HEK293 (cell line): ENCODE data around the gene VPS54.

ENCODE experiments used
- CTCF ChIA-PET: fragments of 350-600 bp; formaldehyde crosslinking; extraction: SDS; loops from one replicate; lab custom pipeline; 2021; ENCODE audit warnings: antibody characterized with exemption; lab: Yijun Ruan, JAX
- POLR2A ChIA-PET: fragments of 300-600 bp; formaldehyde crosslinking; extraction: SDS; loops from one replicate; lab custom pipeline; 2020; ENCODE audit warnings: antibody characterized with exemption, inconsistent platforms; lab: Yijun Ruan, JAX
- H3K27ac ChIP-seq: fragments of 200-500 bp; sonication (Bioruptor generic); 2 replicates; pipeline ENCODE4 v1.5.1; 2014; ENCODE audit warnings: low read depth, low read length, control low read depth, inconsistent platforms; ENCODE audit errors: extremely low read depth
- H3K36me3 ChIP-seq, 2 experiments: fragments of 200-500 bp in 1 of 2; sonication (Bioruptor generic) in 1 of 2; 1 replicate in 1 of 2; 2 replicates in 1 of 2; pipeline ENCODE4 v1.5.1; 2014 to 2017; ENCODE audit warnings: inconsistent platforms in 2 of 2, low read length in 2 of 2; ENCODE audit not compliant: control insufficient read depth in 2 of 2, insufficient read depth in 1 of 2
- H3K4me1 ChIP-seq: fragments of 200-500 bp; sonication (Bioruptor generic); 2 replicates; pipeline ENCODE4 v1.5.1; 2014; ENCODE audit warnings: mild to moderate bottlenecking, low read length, inconsistent platforms; ENCODE audit not compliant: control insufficient read depth, insufficient read depth
- H3K4me3 ChIP-seq: 2 replicates; pipeline ENCODE4 v1.5.1; 2011; ENCODE audit warnings: low read depth, mild to moderate bottlenecking, control low read depth, low read length, moderate library complexity
- H3K9me3 ChIP-seq: fragments of 200-500 bp; sonication (Bioruptor generic); 2 replicates; pipeline ENCODE4 v1.5.1; 2014; ENCODE audit warnings: low read depth, low read length, inconsistent platforms; ENCODE audit not compliant: control insufficient read depth, insufficient read depth
- EGR2 ChIP-seq: fragments of 450-650 bp; formaldehyde crosslinking; IDR thresholded peaks from 2 replicates; pipeline ENCODE4 v1.5.1; 2016; ENCODE audit warnings: low read depth, missing biosample characterization, missing genetic modification characterization
- GLI4 ChIP-seq: fragments of 450-650 bp; formaldehyde crosslinking; IDR thresholded peaks from 2 replicates; pipeline ENCODE4 v1.5.1; 2016; ENCODE audit warnings: missing biosample characterization, missing genetic modification characterization
- KLF7 ChIP-seq: fragments of 450-650 bp; formaldehyde crosslinking; IDR thresholded peaks from 2 replicates; pipeline ENCODE4 v1.5.1; 2016; ENCODE audit warnings: missing biosample characterization, missing genetic modification characterization, borderline replicate concordance
- OVOL3 ChIP-seq: fragments of 450-650 bp; formaldehyde crosslinking; IDR thresholded peaks from 2 replicates; pipeline ENCODE4 v1.5.1; 2016; ENCODE audit warnings: missing biosample characterization, missing genetic modification characterization
- REST ChIP-seq: fragments of 450-650 bp; formaldehyde crosslinking; IDR thresholded peaks from 2 replicates; pipeline ENCODE4 v1.5.1; 2016; ENCODE audit warnings: missing biosample characterization, missing genetic modification characterization
- SETDB1 ChIP-seq: IDR thresholded peaks from one replicate; pipeline ENCODE4 v1.6.1; 2017; ENCODE audit warnings: mild to moderate bottlenecking, low read length, moderate library complexity, mixed read lengths; ENCODE audit not compliant: insufficient read length
- SP2 ChIP-seq: fragments of 450-650 bp; formaldehyde crosslinking; IDR thresholded peaks from 2 replicates; pipeline ENCODE4 v1.5.1; 2016; ENCODE audit warnings: missing biosample characterization, missing genetic modification characterization
- ZBTB44 ChIP-seq: fragments of 450-650 bp; IDR thresholded peaks from 2 replicates; pipeline ENCODE4 v1.5.1; 2018; ENCODE audit warnings: missing biosample characterization, mild to moderate bottlenecking, missing genetic modification characterization
- ZNF112 ChIP-seq: fragments of 450-650 bp; formaldehyde crosslinking; IDR thresholded peaks from 2 replicates; pipeline ENCODE4 v1.5.0; 2017; ENCODE audit warnings: missing biosample characterization, missing genetic modification characterization
- ZNF114 ChIP-seq: fragments of 450-650 bp; formaldehyde crosslinking; IDR thresholded peaks from 2 replicates; pipeline ENCODE4 v1.5.0; 2017; ENCODE audit warnings: missing biosample characterization, missing genetic modification characterization
- ZNF16 ChIP-seq: fragments of 450-650 bp; formaldehyde crosslinking; IDR thresholded peaks from 2 replicates; pipeline ENCODE4 v1.5.1; 2016; ENCODE audit warnings: low read depth, missing biosample characterization, missing genetic modification characterization
- ZNF2 ChIP-seq: fragments of 450-650 bp; formaldehyde crosslinking; IDR thresholded peaks from 2 replicates; pipeline ENCODE4 v1.5.1; 2016; ENCODE audit warnings: missing biosample characterization, missing genetic modification characterization
- ZNF211 ChIP-seq: fragments of 450-650 bp; formaldehyde crosslinking; IDR thresholded peaks from 2 replicates; pipeline ENCODE4 v1.5.1; 2016; ENCODE audit warnings: low read depth, missing biosample characterization, missing genetic modification characterization
- ZNF221 ChIP-seq: fragments of 450-650 bp; formaldehyde crosslinking; IDR thresholded peaks from 2 replicates; pipeline ENCODE4 v1.5.1; 2017; ENCODE audit warnings: missing biosample characterization, missing genetic modification characterization, borderline replicate concordance
- ZNF513 ChIP-seq: fragments of 450-650 bp; IDR thresholded peaks from 2 replicates; pipeline ENCODE4 v1.5.1; 2018; ENCODE audit warnings: missing biosample characterization, missing genetic modification characterization
- ZNF629 ChIP-seq: fragments of 450-650 bp; formaldehyde crosslinking; IDR thresholded peaks from 2 replicates; pipeline ENCODE4 v1.5.1; 2017; ENCODE audit warnings: missing biosample characterization, missing genetic modification characterization
- ZNF670 ChIP-seq: fragments of 450-650 bp; formaldehyde crosslinking; IDR thresholded peaks from 2 replicates; pipeline ENCODE4 v1.5.1; 2016; ENCODE audit warnings: missing biosample characterization, missing genetic modification characterization, low read depth
- ZSCAN30 ChIP-seq: fragments of 450-650 bp; IDR thresholded peaks from 2 replicates; pipeline ENCODE4 v1.5.1; 2018; ENCODE audit warnings: missing biosample characterization, mild to moderate bottlenecking, missing genetic modification characterization, moderate library complexity
- TF ChIP-seq, protein P1 (sequence below): sonication (generic); formaldehyde crosslinking; IDR thresholded peaks from 2 replicates; pipeline ENCODE4 v1.8.1; 2022; ENCODE audit warnings: mild to moderate bottlenecking, moderate library complexity, missing genetic modification reagents
- TF ChIP-seq, protein P2 (sequence below): fragments of 450-650 bp; formaldehyde crosslinking; IDR thresholded peaks from 2 replicates; pipeline ENCODE4 v1.5.1; 2016; ENCODE audit warnings: missing biosample characterization, missing genetic modification characterization

VPS54 gene

DNA sequence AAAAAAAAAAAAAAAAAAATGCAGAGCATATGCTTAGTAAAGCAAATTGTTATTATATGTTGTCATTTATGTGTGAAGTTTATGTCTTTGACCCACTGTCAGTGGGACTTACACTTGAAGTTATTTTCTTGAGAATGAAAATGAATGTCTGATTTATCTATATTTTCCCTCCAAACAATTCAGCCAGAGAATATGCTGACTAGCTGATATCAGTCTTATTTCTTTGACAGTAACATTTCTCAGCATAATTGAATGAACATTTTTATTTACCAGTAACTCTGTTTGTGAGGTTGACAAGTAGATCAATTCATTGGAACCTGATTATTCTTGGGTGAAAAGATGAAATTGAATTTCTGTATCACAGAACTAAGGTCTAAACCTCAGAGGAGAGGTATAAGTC is 40.0 kb upstream of the VPS54 start (continued):
- TF ChIP-seq, protein P1, sequence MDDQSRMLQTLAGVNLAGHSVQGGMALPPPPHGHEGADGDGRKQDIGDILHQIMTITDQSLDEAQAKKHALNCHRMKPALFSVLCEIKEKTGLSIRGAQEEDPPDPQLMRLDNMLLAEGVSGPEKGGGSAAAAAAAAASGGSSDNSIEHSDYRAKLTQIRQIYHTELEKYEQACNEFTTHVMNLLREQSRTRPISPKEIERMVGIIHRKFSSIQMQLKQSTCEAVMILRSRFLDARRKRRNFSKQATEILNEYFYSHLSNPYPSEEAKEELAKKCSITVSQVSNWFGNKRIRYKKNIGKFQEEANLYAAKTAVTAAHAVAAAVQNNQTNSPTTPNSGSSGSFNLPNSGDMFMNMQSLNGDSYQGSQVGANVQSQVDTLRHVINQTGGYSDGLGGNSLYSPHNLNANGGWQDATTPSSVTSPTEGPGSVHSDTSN: no peak
- TF ChIP-seq ZNF221 (no peak), ZNF114 (tag by site-specific recombination) (no peak), ZNF513 (tag by site-specific recombination) (no peak), ZNF211 (no peak), GLI4 (tag by site-specific recombination) (no peak), ZNF629 (tag by site-specific recombination) (no peak), REST (tag by site-specific recombination) (no peak), ZBTB44 (no peak), ZSCAN30 (tag by site-specific recombination) (no peak), ZNF112 (tag by site-specific recombination) (no peak), SETDB1 (no peak), OVOL3 (tag by site-specific recombination) (no peak), ZNF16 (tag by site-specific recombination) (no peak), SP2 (tag by site-specific recombination) (no peak)

DNA sequence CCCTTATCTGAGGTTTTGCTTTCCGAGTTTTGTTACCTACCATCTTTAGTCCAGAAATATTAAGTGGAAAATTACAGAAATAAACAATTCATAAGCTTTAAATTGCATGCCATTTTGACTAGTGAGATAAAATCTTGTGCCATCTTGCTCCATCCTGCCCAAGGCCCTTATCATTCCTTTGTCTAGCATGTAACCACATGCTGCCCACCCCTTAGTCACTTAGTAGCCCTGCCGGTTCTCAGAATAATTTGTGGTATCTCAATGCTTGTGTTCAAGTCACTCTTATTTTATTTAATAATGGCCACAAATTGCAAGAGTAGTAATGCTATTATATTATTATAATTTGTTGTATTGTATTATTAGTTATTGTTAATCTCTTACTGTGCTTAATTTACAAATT is 36.8 kb upstream of the VPS54 start:
- POLR2A ChIA-PET: no interaction called here
- TF ChIP-seq ZNF2 (tag by site-specific recombination) (no peak), KLF7 (tag by site-specific recombination) (no peak), ZNF670 (tag by site-specific recombination) (no peak), EGR2 (no peak)
- TF ChIP-seq, protein P2, sequence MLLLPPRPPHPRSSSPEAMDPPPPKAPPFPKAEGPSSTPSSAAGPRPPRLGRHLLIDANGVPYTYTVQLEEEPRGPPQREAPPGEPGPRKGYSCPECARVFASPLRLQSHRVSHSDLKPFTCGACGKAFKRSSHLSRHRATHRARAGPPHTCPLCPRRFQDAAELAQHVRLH (tag by site-specific recombination): no peak
- CTCF ChIA-PET: interaction anchor here (0.6 to 0.7 kb wide), 3 partner anchors 80 to 812 kb away, joined by 3 to 5 read pairs (median 3); no protein-coding TSS in a partner anchor

More for the DNA sequence above, 36.8 kb upstream of the VPS54 start:
- no peaks in the 10 kb centered on the region for H3K9me3 ChIP-seq
- H3K36me3 ChIP-seq: no peaks in the 10 kb centered on the region
- no peak overlapping the region for H3K27ac ChIP-seq
- no peaks in the 10 kb centered on the region for H3K4me1 ChIP-seq
- H3K4me3 ChIP-seq: no peak overlapping the region
